Measurements from ENCODE around the gene TTC23.

- no peak for TF ChIP-seq CTCF (IDR thresholded peaks at IDR 0.05)
- TF ChIP-seq ZNF317 (CRISPR knock-in tag; IDR thresholded peaks at IDR 0.05; ENCODE audit: borderline replicate concordance, low read depth): no peak
- no peak for TF ChIP-seq USF1 (CRISPR knock-in tag; IDR thresholded peaks at IDR 0.05)
- TF ChIP-seq ATF6 (CRISPR knock-in tag; IDR thresholded peaks at IDR 0.05): no peak
- TF ChIP-seq OVOL2 (CRISPR knock-in tag; IDR thresholded peaks at IDR 0.05; ENCODE audit: borderline replicate concordance): no peak
- TF ChIP-seq ZNF138 (CRISPR knock-in tag; conservative IDR thresholded peaks at IDR 0.05): no peak
Observed at GRCh38 chr15:99241752-99242151, 7.6 kb downstream of the TTC23 start.

Data from WTC11 (cell line).